GM19395 (cell line): ENCODE measurements around the gene PSG5.
"Not testable (repeated sequence)": the region's sequence is repeated elsewhere in the genome, so short reads cannot be mapped to it uniquely, and the experiment has no call there.

Experiments
- ATAC-seq: cut with Tn5 transposase; IDR thresholded peaks from one replicate; pipeline ENCODE4 v1.9.1; 2021; ENCODE audit warnings: mild to moderate bottlenecking, moderate library complexity; ENCODE audit not compliant: unreplicated experiment

Gene PSG5

GRCh38 chr19:43186311-43186935, at the start of gene PSG5:
Gene PSG5, minus strand, starts transcription at chr19:43186536. Its CDS starts 131 bp downstream, at chr19:43186405.
- ATAC-seq: not testable (repeated sequence)

DNA sequence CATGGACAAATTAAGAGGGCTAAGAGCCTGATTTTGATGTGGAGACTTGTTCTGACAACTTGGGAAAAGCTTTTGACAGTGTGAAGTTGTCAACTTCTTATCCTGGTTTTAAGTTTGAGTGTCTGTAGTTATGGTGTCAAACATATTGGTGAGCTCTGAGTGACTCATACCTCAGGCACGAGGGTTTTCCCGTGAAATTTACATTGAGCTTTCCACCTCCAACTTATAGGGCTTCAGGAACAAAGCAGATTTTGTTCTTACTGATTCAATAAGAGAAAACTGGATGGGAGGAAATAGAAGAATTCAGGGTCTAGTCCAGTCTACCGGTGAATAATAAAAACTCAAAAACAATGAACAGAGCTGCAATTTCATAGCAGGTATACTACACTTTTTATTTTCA, 49.4 kb upstream of the PSG5 start:
- ATAC-seq: not testable (repeated sequence)

DNA sequence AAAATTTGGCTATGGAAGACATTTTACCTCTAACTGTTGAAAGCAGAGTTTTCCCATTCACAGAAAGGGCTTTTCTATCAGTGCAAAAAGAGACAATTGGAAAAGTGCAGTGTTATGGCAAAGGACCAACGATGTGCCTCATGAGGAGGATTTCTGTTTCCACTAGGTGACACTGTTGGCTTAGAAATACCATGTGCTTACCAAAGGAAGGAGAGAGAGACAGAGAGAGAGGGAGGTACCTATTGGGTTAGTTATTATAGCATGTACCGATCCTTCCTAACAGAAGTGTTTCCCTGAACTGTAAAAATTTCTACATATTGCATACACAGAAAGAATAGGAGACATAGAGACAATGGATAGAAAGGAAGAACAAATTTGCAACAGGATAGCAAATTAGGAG, 43.0 kb upstream of the PSG5 start:
- no peak for ATAC-seq

DNA sequence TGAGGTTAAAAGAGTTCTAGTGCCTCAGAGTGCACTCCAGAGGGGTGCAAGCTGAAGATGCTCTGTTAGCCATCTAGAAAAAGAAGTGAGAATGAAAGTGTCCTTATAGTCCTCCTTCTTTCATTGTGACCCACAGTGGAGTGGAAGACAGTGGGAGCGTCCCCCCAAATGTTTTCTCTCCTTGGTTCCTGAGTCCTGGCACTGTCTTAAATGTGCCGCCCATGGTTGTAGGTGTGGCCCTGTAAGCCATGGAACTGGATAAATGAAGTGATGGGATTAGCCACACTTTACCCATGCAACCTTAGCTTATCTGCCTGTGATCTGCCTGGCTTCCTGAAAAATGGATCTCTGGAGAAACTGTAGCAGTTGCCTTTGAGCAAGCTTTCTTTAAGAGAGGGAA, 42.4 kb upstream of the PSG5 start:
- not testable (repeated sequence) for ATAC-seq

- not testable (repeated sequence) for ATAC-seq
Measured at GRCh38 chr19:43226986-43227385, 40.6 kb upstream of the PSG5 start.

- ATAC-seq: no peak
Measured at GRCh38 chr19:43224855-43225253, 38.5 kb upstream of the PSG5 start.

- ATAC-seq: not testable (repeated sequence)
Measured at GRCh38 chr19:43224201-43224854, 38.0 kb upstream of the PSG5 start.

DNA sequence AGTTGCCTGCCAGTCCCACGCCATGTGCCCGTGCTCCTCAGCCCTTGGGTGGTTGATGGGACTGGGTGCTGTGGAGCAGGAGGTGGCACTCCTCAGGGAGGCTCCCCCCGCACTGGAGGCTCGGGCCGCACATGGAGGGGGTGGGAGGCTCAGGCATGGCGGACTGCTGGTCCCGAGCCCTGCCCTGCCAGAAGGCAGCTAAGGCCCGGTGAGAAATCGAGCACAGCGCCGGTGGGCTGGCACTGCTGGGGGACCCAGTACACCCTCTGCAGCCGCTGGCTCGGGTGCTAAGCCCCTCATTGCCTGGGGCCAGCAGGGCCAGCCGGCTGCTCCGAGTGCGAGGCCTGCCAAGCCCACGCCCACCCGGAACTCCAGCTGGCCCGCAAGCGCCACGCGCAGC, 35.6 kb upstream of the PSG5 start:
- ATAC-seq: not testable (repeated sequence)

DNA sequence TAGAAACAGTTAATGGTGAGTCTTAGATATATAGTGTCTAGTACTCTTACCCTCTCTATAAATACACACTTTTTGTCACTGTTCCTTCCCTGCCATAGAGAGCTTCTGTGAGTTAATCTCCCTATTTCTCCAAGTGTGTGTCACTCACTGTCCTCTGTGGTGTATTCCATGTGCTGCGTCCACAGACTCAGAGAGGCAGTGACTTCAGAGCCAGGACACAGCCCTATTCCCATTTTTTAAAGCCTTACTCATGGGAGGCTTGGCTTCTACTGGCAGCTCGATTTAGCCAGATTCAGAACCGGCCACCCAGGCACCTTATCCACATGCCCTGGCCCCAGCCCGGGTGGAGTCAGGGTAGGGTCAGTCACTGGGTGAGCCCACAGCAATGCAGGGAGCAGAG, 32.8 kb upstream of the PSG5 start:
- not testable (repeated sequence) for ATAC-seq

GRCh38 chr19:43215881-43216280, 29.5 kb upstream of the PSG5 start:
- ATAC-seq: not testable (repeated sequence)

DNA sequence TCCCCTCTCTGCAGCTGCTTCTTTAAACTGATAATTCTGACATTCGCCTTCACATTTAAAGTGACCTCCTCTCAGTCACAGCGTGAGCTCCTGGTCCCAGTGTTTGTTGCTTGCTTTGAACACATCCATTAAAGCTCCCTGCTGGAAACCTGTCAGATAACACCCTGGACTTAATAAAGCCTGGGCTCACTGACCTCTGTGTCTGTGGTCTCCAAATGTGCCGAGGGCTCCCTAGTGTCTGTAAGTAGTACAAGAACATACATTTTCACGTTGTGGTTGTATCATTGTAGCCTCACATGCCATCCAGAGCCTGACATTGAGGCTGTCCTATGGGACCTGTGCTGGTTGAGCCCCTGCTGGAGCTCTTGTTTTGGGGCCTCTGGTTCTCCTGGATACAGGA, 21.7 kb upstream of the PSG5 start:
- no peak for ATAC-seq

- ATAC-seq: not testable (repeated sequence)
Measured at GRCh38 chr19:43207174-43207573, 20.8 kb upstream of the PSG5 start.

DNA sequence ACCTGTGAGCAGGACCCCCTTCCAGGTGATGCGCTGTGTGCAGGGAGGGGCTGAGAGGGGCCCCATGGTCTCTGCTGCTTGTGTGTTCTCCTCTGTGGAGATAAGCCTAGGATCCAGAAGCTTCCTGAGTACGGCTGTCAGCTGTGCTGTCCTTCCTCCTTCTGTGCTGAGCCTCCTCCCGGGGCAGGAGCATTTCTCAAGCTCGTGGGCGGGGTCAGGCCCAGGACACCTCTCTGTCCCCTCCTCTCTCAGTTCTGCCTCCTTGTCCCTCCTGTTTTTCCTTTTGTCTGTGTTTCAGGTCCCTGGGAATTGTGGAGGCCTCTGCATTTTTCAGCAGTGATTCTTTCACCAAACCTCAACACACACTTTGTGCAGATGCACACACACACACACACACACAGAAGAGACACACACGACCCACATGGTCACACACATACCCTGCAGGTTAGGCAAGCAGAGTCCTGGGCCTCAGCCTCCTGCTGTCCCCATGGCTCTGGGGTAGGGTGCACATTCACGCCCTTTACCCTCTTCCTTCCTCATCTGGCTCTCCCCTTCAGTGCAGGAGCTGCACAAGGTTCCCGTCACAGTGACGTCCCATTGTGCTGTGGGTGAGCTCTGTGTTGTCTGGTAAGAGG, 19.3 kb upstream of the PSG5 start, which contains the start of gene PSG4:
Gene PSG4, minus strand, starts transcription at position 168 of the 635 bp plus-strand sequence. Its CDS starts 102 bp downstream, at position 66.
- ATAC-seq: not testable (repeated sequence)

DNA sequence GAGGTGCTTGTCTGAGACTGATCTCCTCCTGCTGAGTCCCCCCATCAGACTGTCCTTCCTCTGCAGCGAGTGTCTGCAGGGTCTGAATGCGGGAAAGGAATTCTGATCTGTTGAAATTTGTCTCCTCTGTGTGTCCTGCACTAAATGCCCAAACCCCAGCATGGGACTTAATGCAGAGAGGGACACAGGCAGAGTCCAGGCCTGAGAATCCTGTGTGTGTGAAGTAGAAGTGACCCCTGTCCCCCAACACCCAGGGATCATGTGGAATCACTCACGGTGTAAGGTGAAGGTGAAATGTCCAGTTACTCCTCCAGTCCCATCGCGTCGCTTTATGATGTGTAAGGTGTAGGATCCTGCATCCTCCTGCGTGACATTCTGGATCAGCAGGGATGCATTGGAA, 17.3 kb upstream of the PSG5 start:
- ATAC-seq: not testable (repeated sequence)

- not testable (repeated sequence) for ATAC-seq
Measured at GRCh38 chr19:43201891-43202290, 15.6 kb upstream of the PSG5 start.

GRCh38 chr19:43201337-43201801, 15.0 kb upstream of the PSG5 start:
- not testable (repeated sequence) for ATAC-seq

GRCh38 chr19:43198686-43199419, 12.5 kb upstream of the PSG5 start:
- not testable (repeated sequence) for ATAC-seq

GRCh38 chr19:43197666-43198397, 11.5 kb upstream of the PSG5 start:
- not testable (repeated sequence) for ATAC-seq

GRCh38 chr19:43194397-43194796, 8.1 kb upstream of the PSG5 start:
- not testable (repeated sequence) for ATAC-seq

GRCh38 chr19:43192381-43193155, 6.2 kb upstream of the PSG5 start:
- not testable (repeated sequence) for ATAC-seq
